IPS-NIHi7 (cell line): ENCODE measurements around the gene DLG2.
"Not testable (repeated sequence)": the region's sequence is repeated elsewhere in the genome, so short reads cannot be mapped to it uniquely, and the experiment has no call there.

Experiments
- DNase-seq: peaks from one replicate; pipeline ENCODE4 v3.0.0; 2012; ENCODE audit warnings: mixed read lengths; ENCODE audit errors: extremely low spot score

The DLG2 gene

DNA sequence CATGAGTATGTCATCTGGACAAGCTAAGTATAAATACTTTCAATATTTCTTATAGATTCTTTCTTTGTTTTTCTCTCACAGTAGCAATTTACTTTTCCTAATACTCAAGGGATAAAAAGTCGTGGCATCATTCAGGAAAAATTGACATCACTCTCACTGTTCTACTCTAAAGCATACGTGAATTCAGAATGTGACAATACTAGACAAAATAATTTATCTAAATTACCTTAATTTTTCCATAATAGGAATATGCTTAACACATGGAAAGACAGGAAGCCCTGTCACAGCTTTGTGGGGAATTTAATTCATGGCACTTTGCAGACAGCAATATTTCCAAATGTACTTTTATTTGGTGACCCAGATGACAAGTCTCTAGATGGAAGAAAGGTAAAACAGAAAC, 394.6 kb downstream of the DLG2 start:
- no peak for DNase-seq

DNA sequence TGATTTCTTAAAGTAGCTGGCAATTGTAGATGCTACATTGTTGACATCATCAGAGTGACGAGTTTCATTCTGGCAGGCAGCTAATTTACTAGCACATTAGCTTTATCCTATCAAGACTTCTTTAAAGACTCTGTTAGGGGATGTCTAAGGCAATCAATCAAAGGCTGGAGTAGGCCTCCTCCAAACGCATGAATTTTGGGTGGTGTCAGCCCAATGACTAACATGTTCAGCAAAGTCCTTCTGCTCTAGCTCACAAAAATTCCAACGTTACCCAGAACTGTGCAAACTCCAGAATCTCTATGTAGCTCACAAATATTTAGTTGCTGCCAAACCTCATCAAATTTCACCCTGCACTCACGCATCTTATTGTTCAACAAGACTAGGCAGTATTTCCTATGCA, 395.6 kb downstream of the DLG2 start:
- DNase-seq = no peak

DNA sequence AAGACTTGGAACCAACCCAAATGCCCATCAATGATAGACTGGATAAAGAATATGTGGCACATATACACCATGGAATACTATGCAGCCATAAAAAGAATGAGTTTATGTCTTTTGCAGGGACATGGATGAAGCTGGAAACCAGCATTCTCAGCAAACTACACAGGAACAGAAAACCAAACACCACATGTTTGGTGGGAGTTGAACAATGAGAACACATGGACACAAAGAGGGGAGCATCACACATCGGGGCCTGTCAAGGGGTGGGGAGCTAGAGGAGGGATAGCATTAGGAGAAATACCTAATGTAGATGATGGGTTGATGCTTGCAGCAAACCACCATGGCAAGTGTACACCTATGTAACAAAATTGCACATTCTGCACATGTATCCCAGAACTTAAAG, 397.4 kb downstream of the DLG2 start:
- not testable (repeated sequence) for DNase-seq

DNA sequence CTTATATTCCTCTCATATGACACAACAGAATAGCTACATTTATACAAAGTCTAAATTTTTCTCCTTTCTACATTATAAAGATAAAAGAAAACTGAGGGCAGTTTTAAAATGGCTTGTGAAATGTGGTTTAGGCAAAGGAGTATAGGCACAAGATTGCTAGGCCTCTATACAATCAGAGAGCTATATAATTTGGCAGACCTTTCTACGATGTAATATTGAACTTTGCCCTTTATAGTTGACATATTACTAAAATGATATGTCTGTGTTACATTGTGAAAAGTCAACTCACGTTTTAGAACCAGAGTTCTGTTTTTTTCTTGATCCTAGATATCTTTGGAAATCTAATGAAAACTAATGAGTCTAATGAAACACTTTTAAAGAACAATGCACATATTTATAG, 430.2 kb downstream of the DLG2 start:
- DNase-seq = no peak

DNA sequence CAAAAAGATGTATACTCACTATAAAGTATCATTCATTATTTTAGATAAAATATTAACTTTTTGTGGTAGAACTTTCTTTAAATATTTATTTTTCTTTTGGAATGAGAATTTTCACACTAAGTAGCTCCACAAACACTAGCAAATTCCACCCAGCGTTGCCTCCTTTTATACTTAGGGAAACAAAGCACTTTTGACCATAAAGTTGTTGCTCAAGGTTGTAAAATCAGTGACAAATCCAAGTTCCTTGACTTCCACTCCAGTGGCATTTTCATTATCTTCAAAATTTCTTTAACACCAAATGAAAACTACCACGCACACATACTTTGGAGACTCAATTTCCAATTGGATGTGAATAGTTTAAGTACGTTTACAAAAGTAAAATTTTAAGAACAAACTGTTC, 431.2 kb downstream of the DLG2 start:
- no peak for DNase-seq

DNA sequence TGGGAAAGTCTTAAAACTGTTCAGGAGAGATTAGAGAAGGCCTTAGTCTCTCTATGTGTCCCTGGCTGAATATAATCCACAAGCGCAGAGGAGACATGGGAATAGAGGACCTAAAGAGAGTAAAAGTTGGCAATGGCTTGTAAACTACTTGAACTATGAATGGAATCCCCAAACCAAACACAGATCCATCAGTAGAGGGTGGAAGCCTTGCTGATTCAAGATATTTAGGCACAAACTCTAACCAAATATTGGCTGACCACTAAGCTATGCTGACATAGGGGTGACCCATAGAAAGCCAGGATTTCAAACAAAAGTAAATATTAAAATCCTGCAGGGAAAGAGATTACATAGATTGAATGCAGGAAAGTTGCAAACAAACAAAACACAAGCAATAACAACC, 439.2 kb downstream of the DLG2 start:
- no peak for DNase-seq

DNA sequence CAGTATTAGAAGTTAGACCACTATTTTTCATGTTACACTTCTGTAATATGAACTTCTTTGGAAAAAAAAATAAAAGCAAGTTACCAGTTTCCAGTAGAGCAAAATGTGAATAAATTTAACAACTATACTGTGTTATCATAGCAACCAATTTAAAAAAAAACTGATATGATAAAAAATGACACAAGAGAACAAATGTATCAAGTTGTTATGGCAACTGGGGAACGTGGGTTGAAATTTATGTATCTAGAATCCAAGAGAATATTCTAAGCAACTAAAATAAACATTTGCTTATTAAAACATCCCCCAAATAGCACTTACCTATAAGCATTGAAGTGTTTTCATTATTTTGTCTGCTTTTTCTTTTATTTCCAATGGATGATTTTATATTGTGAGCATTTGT, 442.4 kb downstream of the DLG2 start:
- DNase-seq = no peak

DNA sequence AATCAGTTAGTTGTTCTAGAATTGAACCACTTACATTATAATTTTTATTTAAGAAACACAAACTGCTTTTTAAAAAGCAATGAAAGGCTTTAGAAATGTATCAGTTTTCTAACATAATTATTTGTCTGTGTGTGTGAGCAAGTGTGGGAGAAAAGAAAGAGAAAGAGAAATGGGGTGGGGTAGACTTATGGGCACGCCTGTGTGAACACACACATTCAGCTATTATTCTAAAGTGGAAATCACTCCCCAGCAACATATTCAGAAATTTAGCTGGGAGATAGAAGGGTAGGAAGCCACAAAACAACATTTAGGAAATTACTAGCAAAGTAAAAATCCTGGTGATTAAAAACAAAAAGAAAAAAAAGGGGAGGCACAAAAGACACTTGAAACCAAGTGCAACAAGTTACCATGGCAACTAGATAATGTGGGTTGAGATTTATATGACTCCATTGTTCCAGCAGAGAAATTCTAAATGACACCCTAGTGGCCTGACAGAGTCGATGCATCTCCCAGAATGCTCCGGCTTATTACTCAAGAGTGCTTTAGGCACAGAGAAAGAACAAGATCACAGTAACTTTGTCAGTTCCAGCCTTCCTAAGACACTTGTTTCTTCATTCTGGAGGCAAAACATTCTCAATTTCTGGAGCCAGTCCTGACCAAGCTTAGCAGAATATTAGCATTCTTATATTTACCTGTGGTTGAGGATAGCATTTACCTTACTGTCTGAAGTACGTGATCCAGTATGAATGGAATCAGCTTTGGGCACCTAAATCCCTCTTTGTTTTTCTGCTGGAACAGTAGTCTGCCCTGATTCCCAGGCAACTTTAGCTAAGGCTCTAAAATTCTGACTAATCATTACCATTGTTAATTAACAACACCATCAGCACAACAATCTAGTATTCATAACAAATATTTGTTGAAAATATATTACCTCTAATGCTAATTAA, 444.4 kb downstream of the DLG2 start:
- DNase-seq = peak; percentile 54

DNA sequence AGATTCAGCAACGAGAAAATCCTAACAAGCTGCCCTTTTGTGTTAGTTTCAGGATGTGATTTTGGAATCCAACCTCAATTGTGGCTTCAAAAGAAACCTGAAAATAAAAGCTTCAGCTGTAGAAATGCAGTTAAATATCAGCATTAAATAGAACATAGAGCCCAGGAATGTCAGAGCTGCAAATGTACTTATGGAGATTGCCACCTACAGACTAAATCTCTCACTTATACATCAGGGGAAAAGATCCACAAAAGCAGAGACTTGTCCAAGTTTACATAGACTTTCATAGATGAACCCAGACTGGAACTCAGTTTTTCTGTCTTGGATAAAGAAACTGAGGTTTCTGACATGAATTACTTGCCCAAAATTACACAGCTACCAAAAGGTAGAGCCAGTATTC, 446.6 kb downstream of the DLG2 start:
- no peak for DNase-seq

DNA sequence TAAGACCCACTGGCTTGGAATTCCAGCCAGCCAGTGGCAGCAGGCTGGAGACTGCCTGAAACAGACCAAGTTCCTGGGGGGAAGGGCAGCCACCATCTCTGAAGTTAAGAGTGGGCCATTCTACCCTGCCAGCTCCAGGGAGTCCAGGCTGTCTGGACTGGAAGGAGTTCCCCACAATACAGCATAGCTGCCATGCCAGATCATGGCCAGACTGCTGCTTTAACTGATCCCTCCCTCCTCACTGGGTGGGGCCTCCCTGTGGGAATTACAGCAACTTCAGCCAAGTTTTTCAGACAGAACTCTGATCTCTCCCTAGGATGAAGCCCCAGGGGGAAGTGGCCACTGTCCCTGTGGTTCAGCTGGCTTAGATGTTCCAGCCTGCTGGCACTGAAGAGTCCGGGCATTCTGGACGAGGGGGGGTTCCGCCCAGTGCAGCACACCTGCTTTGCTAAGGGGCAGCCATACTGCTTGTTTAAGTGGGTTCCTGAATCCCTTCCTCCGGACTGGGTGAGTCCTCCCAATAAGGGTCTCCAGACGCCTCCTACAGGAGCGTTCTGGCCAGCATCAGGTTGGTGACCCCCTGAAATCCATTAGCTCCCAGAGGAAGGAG, 455.4 kb downstream of the DLG2 start:
- no peak for DNase-seq

DNA sequence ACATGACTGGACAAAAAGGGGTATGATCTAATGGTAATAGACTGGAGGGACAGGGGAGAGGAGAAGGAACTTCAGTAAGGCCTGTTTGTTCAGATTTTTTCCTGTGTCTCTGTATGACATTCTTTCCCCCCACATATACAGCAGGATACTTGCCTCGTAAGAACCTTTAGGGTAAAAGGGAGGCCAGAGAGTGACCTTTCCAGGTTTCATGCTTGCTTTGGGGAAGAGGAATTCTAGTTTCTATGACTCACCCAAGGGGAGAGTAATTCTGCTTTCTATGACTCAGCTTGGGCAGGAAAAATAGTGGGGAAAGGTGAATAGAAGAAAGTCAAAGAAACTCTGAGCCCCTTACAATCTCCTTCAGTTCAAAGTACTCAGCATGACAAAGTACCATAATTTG, 457.0 kb downstream of the DLG2 start:
- DNase-seq = peak; percentile 35

DNA sequence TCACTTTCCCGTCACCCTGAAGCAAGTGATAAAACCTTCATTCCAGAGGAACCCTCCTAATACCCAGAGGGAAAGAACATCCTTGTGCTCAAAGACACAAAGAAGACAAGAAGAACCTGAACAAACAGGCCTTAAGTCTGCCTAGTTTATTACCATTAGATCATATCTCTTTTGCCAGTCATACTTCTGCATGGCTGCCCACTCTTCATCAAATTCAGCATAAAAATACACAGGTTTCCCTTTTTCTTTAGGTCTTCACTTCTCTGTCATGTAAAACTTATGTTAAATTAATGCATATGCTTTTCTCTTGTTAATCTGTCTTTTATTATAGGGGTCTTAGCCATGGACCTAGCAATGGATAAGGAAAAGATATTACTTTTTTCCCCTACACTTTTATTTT, 459.7 kb downstream of the DLG2 start:
- DNase-seq = no peak

DNA sequence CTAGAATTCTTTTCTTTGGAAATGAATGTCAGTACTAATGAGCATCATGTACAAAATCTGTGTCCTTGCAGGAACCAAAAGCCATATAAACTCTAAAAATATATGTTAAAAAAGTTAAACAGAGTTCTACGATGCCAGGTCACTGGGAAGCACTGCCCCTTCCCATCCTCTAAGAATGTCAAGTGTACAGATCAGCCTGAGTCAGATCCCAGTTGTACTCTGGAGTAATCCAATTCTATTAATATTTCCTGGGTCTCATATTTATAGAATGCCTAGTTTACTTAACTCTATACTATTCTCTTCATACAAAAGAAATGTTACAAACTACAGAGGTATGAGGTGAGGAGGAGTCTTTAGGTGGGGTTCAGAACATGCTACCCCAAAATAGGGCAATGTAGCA, 460.1 kb downstream of the DLG2 start:
- no peak for DNase-seq

DNA sequence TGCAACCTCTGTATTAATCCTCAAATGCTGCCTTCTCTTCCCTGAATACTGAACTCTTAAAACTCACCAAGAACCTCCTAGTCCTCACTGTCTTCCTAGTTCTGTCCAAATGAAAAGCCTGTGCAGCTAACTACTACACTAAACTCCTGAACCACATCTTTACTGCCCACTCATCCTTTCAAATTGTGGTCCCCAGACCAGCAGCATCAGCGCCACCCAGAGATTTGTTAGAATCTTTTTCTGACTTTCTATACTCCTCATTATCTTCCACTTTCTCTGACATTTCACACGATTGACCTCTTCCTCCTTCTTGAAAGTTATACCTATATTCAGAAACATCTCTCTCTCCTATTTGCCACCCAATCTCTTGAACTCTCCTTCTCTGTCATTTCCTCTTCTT, 461.3 kb downstream of the DLG2 start:
- no peak for DNase-seq

DNA sequence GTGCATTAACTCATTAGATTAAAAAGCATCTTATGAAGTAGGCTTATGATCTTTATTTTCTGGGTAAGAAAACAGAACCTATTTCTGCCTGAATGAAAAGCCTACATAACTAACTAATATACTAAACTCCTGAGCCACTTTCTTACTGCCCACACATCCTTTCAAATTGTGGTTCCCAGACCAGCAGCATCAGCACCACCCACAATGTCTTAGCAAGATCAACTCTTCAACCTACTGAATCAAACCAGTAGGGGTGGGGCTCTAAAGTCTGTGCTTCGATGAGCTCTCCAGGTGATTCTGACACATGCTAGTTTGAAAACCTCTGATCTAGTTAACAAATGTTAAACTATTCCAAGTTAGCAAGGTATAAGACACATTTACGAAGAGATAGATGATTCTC, 462.4 kb downstream of the DLG2 start:
- DNase-seq = no peak

DNA sequence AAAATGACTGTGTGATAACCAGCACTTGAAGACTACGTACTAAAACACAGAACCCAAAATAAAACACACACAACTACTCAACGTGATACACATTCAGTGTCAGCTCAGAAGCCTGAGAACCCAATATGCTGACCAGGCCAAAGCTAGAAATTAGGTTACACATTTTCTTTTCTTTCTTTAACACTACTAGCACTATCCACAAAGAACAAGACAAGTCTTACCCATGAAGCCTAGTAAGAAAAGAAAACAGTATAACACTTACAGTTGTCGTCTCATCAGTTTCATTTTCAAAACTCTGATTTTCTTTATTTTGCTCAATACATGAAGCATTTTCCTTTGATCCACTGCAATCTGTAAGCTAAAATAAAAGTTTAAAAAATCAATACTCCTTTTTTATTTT, 472.9 kb downstream of the DLG2 start:
- DNase-seq = no peak

DNA sequence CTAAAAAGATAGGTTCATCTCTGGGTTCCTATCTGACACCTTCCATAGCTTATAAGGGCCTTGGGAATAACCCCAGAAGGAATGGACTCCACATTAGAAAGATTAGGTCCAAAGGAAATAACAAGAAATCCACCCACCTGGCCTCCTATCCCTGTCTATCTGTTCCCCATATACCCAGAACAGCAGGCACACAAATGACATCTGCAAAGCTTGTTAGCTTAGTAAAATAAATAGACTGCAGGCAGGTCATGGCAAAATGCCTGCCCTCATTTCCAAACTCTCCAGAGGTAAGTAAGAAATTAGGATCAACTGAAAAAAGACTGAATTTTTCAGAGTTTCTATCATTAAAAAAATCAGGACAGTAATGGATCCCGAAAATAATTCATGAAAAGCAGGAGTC, 489.5 kb downstream of the DLG2 start:
- no peak for DNase-seq

DNA sequence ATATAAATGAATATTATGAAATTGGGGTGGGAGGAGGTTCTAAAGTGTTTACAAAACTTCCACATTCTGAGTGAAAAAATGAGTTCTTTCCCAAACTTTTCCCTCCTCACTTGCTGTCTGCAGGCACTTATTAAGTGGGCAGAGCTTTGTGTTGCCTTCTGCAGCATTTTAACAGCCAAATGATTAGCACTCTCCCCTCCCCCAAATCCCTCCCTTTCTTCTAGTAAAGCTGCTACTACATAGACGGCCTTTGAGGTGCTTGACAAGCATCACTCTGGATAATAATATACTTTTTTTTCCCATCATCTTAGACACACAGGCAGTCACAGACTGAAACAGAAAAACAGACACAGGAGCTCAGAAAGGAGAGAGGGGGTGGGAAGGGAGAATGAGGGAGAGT, 493.5 kb downstream of the DLG2 start:
- DNase-seq = no peak

DNA sequence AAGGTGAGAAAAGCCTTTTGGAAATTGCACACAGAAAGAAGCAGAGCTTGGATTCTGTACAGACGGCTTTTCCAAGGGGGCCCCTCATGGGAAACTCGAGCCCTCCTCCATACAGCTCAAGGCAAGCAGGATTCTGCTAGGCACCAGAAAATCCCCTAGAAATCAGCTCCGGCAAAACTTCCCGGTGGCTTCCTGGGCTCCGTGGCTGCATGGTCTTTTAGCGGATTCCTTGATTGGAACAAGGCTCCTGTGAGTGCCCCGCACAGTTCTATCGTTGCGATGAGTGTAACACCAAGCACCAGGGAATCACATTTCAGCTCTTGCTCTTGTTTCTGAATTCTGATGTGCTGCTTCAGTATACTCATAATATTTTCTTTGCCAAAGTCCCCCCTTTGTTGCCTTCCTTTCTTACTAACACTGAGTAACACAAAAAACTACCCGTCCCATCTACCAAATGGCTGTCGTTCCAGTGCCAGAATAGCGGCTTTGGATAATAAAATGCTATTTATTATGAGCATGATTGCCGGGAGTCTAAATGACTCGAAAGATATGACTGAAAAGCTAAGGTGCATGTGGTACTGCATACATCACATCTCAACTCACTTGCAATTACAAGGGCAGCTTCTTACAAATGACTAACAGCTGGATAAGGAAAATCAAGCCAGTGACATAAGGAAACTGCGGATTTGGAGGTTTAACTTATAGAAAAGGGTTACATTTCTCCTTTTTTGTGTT, 494.1 kb downstream of the DLG2 start:
- peak; percentile 15 for DNase-seq

DNA sequence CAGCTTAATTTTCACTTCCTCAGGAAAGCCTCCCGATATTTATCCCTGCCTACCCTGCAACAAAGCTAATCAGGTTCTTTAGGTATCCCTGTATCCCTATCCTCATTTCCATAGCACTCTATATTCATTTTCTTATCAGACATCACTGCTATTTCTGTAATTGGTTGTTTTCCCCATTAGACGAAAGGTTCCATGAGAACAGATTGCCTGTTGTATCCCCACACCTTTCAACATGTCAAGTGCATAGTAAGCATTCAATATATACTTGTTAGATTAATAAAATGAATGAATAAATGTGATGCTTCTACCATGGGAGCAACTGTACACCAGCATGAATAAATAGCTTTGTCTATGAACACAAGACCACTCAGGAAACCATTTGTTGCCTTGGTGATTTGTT, 499.8 kb downstream of the DLG2 start:
- no peak for DNase-seq

DNA sequence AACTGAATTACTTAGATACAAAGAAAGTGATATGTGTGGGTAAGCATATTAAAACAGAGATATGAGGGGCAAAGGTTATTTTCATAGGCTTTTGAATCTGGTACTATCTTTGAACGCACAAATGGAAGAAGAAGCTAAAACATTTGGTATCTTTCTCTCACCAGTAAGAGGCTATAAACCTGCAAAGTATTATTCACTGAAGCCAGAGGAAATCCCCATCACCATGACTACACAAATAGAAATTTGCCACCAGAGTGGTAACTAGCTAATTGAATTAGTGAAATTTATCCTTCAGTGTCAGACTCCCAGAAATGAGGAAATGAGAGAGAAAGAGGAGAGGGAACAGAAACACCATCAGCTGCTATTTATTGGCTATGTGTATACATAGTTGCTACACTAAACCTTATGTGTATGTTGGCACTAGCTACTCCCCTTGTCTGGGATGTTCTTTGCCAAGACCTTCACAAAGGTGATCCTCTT, 503.4 kb downstream of the DLG2 start:
- DNase-seq = no peak

DNA sequence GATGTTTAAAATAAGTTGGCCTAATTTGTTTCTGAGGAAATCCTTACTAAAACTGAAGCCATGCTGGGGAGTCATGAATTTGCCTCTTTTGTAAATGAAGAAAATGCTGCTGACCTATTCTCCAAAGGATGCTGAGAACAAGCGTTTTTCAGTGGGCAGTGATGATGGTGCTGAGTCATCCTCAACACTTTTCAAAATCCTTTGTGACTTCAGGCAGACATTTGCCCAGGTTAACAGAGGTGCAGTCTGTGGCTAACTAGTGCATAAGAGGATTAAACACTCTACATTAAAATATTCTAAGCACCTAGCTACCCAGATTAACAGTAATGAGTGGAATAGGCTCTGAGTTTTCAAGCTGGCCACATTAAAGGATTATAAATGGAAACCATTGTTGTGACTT, 509.0 kb downstream of the DLG2 start:
- no peak for DNase-seq

DNA sequence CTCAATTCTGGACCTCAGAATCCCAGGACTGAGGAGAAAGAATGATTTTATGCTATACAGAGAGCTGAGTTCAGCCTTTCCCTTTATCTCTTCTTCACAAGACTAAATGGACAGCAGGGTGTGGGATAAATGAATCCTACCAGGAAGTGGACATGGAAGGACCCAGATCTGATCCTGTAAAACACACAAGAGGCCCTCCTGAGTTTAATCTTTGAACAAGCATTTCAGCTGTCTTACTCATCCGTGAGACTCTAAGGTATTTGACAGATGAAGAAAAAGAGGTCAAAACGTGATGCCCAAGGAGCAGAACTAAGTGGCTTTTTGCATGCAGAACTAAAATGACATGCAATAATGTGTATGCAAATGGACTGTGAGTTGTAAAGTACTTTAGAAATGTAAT, 511.3 kb downstream of the DLG2 start:
- no peak for DNase-seq
